SK-N-SH treated with all-trans-retinoic acid at 6 μM for 48 hours (cell line): ENCODE data around the gene ARHGAP30.

Experiments
- CREB5 ChIP-seq: fragments of 250-450 bp; sonication (Bioruptor Pico); IDR thresholded peaks from 2 replicates; pipeline ENCODE4 v1.5.1; 2020; ENCODE audit warnings: low read depth, mild to moderate bottlenecking, moderate library complexity
- PPARA ChIP-seq: fragments of 250-450 bp; sonication (Bioruptor Pico); IDR thresholded peaks from 2 replicates; pipeline ENCODE4 v1.5.0; 2020; ENCODE audit warnings: mild to moderate bottlenecking, borderline replicate concordance
- SNAI2 ChIP-seq: fragments of 250-450 bp; sonication (Bioruptor Pico); IDR thresholded peaks from 2 replicates; pipeline ENCODE4 v1.5.0; 2020; ENCODE audit warnings: mild to moderate bottlenecking, moderate library complexity
- TOX ChIP-seq: fragments of 250-450 bp; sonication (Bioruptor Pico); IDR thresholded peaks from 2 replicates; pipeline ENCODE4 v1.8.0; 2021; ENCODE audit warnings: mild to moderate bottlenecking, moderate library complexity, borderline replicate concordance
- ZC3H10 ChIP-seq: fragments of 250-450 bp; sonication (Bioruptor Pico); IDR thresholded peaks from 2 replicates; pipeline ENCODE4 v1.5.1; 2021; ENCODE audit warnings: mild to moderate bottlenecking, moderate library complexity
- ZNF8 ChIP-seq: fragments of 450-650 bp; formaldehyde crosslinking; IDR thresholded peaks from 2 replicates; pipeline ENCODE4 v1.5.0; 2020; ENCODE audit warnings: mild to moderate bottlenecking, moderate library complexity
- TF ChIP-seq, protein P1 (sequence below): fragments of 250-450 bp; sonication (Bioruptor Pico); IDR thresholded peaks from 2 replicates; pipeline ENCODE4 v1.8.0; 2020; ENCODE audit warnings: mild to moderate bottlenecking, moderate library complexity, borderline replicate concordance

- TF ChIP-seq, protein P1, sequence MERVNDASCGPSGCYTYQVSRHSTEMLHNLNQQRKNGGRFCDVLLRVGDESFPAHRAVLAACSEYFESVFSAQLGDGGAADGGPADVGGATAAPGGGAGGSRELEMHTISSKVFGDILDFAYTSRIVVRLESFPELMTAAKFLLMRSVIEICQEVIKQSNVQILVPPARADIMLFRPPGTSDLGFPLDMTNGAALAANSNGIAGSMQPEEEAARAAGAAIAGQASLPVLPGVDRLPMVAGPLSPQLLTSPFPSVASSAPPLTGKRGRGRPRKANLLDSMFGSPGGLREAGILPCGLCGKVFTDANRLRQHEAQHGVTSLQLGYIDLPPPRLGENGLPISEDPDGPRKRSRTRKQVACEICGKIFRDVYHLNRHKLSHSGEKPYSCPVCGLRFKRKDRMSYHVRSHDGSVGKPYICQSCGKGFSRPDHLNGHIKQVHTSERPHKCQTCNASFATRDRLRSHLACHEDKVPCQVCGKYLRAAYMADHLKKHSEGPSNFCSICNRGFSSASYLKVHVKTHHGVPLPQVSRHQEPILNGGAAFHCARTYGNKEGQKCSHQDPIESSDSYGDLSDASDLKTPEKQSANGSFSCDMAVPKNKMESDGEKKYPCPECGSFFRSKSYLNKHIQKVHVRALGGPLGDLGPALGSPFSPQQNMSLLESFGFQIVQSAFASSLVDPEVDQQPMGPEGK = no peak
- TF ChIP-seq ZNF8 (CRISPR knock-in tag) (no peak), ZC3H10 (CRISPR knock-in tag) (no peak), PPARA (no peak), TOX (CRISPR knock-in tag) (no peak), CREB5 (CRISPR knock-in tag) (no peak), SNAI2 (CRISPR knock-in tag) (no peak)
Observed at GRCh38 chr1:161084597-161084988, 14.9 kb upstream of the ARHGAP30 start.
